ENCODE measurements around the gene COL2A1. TPM values are rescaled to one million over a fixed set of nuclear protein-coding genes. Genes with fewer than 3 reads are reported as not detected.

COL2A1 gene
- total and polyA plus RNA-seq, 9 of the 15 experiments (the other 6 are each of a cell fraction or from before 2014, with no cell fraction given), result 0.46 TPM; not detected in 8

GRCh38 chr12:48028541-48029431, 24.5 kb upstream of the COL2A1 start (continued):
- TF ChIP-seq RREB1 (CRISPR knock-in tag; IDR thresholded peaks at IDR 0.05) (no peak), NR2F6 (CRISPR knock-in tag; IDR thresholded peaks at IDR 0.05) (no peak), ZNF282 (CRISPR knock-in tag; IDR thresholded peaks at IDR 0.05) (no peak), PKNOX1 (IDR thresholded peaks at IDR 0.05) (peak; percentile 83), MEIS2 (IDR thresholded peaks at IDR 0.05; ENCODE audit: partially characterized antibody) (peak; percentile 80), CCNT2 (IDR thresholded peaks at IDR 0.05; ENCODE audit: borderline replicate concordance, extremely low read depth, insufficient read length, low read depth, low read length) (no peak), PBX2 (CRISPR knock-in tag; IDR thresholded peaks at IDR 0.05; ENCODE audit: low read depth) (no peak), PBX2 (tag; conservative IDR thresholded peaks at IDR 0.05; ENCODE audit: low read depth) (peak; percentile 79), PHF8 (IDR thresholded peaks at IDR 0.05; ENCODE audit: borderline replicate concordance, low read length) (no peak), ZEB2 (IDR thresholded peaks at IDR 0.05) (no peak), POLR2A (conservative IDR thresholded peaks at IDR 0.05) (no peak), ZNF253 (CRISPR knock-in tag; conservative IDR thresholded peaks at IDR 0.05) (no peak)
